ENCODE results near the gene LY86.

GRCh38 chr6:6602262-6602661, 13.7 kb downstream of the LY86 start:
- TF ChIP-seq, protein P1, sequence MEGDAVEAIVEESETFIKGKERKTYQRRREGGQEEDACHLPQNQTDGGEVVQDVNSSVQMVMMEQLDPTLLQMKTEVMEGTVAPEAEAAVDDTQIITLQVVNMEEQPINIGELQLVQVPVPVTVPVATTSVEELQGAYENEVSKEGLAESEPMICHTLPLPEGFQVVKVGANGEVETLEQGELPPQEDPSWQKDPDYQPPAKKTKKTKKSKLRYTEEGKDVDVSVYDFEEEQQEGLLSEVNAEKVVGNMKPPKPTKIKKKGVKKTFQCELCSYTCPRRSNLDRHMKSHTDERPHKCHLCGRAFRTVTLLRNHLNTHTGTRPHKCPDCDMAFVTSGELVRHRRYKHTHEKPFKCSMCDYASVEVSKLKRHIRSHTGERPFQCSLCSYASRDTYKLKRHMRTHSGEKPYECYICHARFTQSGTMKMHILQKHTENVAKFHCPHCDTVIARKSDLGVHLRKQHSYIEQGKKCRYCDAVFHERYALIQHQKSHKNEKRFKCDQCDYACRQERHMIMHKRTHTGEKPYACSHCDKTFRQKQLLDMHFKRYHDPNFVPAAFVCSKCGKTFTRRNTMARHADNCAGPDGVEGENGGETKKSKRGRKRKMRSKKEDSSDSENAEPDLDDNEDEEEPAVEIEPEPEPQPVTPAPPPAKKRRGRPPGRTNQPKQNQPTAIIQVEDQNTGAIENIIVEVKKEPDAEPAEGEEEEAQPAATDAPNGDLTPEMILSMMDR (IDR thresholded peaks at IDR 0.05): no peak
- no peak for TF ChIP-seq POLR2A (IDR thresholded peaks at IDR 0.05)
